Neuron (in vitro differentiated cells): ENCODE results near the gene CEP85L.
"Not testable (repeated sequence)": the region's sequence is repeated elsewhere in the genome, so short reads cannot be mapped to it uniquely, and the experiment has no call there.

Experiments used
- H2AFZ ChIP-seq: one replicate; pipeline ENCODE4 v1.6.1; 2013; ENCODE audit warnings: low read depth, mild to moderate bottlenecking, inconsistent platforms, low read length, moderate library complexity
- H3K27me3 ChIP-seq: one replicate; pipeline ENCODE4 v1.6.1; 2013; ENCODE audit warnings: low read length; ENCODE audit not compliant: insufficient read depth
- H3K36me3 ChIP-seq: one replicate; pipeline ENCODE4 v1.6.1; 2013; ENCODE audit warnings: low read length; ENCODE audit not compliant: insufficient read depth
- H3K4me1 ChIP-seq: one replicate; pipeline ENCODE4 v1.6.1; 2013; ENCODE audit warnings: low read length; ENCODE audit not compliant: insufficient read depth
- H3K4me3 ChIP-seq: 2 replicates; pipeline ENCODE4 v1.5.1; 2013; ENCODE audit warnings: mild to moderate bottlenecking, low read length, moderate library complexity
- H3K9me3 ChIP-seq: one replicate; pipeline ENCODE4 v1.6.1; 2013; ENCODE audit warnings: low read length

CEP85L gene

DNA sequence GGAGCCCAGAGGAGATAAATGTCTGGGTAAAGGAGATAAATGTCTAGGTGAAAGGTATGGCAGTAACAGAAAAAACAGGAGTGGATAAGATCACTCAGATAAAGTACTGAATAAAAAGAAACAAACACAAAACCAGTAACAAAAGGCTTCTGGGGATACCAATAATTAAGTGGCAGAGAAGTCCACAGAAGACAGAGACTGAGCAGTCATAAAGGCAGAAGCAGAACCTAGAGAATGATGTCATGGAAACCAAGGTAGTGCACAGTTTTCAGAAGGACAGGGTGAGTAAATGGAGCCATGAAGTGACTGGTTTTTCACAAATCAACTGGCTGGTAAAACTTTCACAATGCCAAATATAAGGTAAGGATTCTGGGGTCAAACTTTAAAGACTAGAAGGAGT is 184.2 kb downstream of the CEP85L start:
- H3K4me1 ChIP-seq = no peaks in the 10 kb centered on the region
- H3K27me3 ChIP-seq = no peaks in the 10 kb centered on the region
- no peak overlapping the region for H3K4me3 ChIP-seq
- no peaks in the 10 kb centered on the region for H3K9me3 ChIP-seq
- H3K36me3 ChIP-seq = peaks cover 3% of the 10 kb centered on the region
- H2AFZ ChIP-seq = no peak overlapping the region

- Histone ChIP-seq H3K4me3 (no peak overlapping the region), H3K9me3 (no peaks in the 10 kb centered on the region), H3K4me1 (no peaks in the 10 kb centered on the region), H3K36me3 (peaks cover 3% of the 10 kb centered on the region), H2AFZ (no peak overlapping the region), H3K27me3 (no peaks in the 10 kb centered on the region)
These were observed 186.8 kb downstream of the CEP85L start for GRCh38 chr6:118464620-118465019.

GRCh38 chr6:118460958-118461470 is 190.4 kb downstream of the CEP85L start:
- Histone ChIP-seq H3K4me3 (no peak overlapping the region), H3K9me3 (no peaks in the 10 kb centered on the region), H3K4me1 (no peaks in the 10 kb centered on the region), H3K36me3 (no peaks in the 10 kb centered on the region), H2AFZ (no peak overlapping the region), H3K27me3 (no peaks in the 10 kb centered on the region)

DNA sequence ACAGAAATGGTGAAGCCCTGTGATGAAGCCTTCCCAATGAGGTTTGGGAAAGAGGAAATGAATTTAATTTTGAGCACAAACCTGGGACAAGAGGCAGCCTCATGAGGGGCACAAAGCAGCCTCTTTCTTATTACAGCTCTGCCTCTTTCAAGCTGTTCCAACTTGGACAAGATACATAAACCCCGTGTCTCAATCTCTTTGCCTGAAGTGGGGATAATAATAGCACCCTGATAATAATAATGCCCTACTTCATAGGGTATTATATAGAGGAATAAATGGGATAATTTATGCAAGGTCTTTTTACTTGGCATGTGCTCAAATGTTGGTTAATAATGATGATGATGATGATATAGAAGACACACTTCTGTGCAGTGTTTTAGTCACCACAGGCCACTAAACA is 194.4 kb downstream of the CEP85L start:
- Histone ChIP-seq H2AFZ (no peak overlapping the region), H3K36me3 (no peaks in the 10 kb centered on the region), H3K9me3 (peaks cover 5% of the 10 kb centered on the region), H3K4me1 (no peaks in the 10 kb centered on the region), H3K27me3 (no peaks in the 10 kb centered on the region), H3K4me3 (no peak overlapping the region)

DNA sequence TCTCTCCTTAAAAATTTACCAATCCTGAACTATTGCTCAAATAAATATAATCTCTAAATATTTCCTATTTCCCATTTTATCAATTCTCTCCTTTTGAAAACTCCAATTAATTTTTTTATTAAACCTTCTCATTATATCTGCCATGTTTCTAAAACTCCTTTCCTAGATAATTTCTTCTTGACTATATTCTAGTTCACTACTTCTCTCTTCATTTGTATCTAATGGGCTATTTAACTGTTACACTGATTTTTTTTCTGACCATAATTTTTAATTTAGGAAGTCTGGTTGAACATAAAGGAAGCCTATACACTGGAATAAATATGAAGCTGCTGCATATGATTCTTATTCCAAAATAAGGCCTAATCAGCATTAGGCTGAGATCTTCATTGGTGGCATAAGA is 199.6 kb downstream of the CEP85L start:
- Histone ChIP-seq H3K27me3 (no peaks in the 10 kb centered on the region), H3K4me3 (no peak overlapping the region), H3K36me3 (no peaks in the 10 kb centered on the region), H3K4me1 (no peaks in the 10 kb centered on the region), H3K9me3 (peaks cover 7% of the 10 kb centered on the region), H2AFZ (no peak overlapping the region)

DNA sequence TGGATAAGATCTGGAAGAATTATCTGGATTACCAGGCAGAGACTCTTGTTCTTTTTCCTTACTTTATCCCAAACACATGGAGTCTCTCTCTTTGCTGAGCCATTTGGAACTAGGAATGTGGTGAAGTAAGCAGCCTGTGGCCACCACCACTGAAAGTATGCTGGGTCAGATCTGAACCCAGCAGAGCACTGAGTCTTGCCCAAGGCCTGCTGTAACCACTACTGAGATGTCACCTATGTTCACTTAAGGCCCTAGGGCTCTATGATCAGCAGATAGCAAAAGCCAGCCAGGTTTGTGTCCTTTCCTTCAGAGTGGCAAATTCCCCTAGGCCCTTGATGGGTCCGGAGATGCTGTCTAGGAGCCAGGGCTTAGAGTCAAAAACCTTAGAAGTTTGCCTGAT is 206.6 kb downstream of the CEP85L start:
- peaks cover 2% of the 10 kb centered on the region for H3K9me3 ChIP-seq
- H3K36me3 ChIP-seq = no peaks in the 10 kb centered on the region
- no peak overlapping the region for H2AFZ ChIP-seq
- no peaks in the 10 kb centered on the region for H3K4me1 ChIP-seq
- H3K27me3 ChIP-seq = no peaks in the 10 kb centered on the region
- no peak overlapping the region for H3K4me3 ChIP-seq

GRCh38 chr6:118436482-118436881 is 214.9 kb downstream of the CEP85L start:
- Histone ChIP-seq H2AFZ (no peak overlapping the region), H3K36me3 (no peaks in the 10 kb centered on the region), H3K4me3 (no peak overlapping the region), H3K4me1 (no peaks in the 10 kb centered on the region), H3K9me3 (no peaks in the 10 kb centered on the region), H3K27me3 (no peaks in the 10 kb centered on the region)

- not testable (repeated sequence) for H2AFZ ChIP-seq, H3K4me1 ChIP-seq, H3K4me3 ChIP-seq, H3K36me3 ChIP-seq, H3K9me3 ChIP-seq, H3K27me3 ChIP-seq
These were observed 217.2 kb downstream of the CEP85L start for GRCh38 chr6:118434147-118434546.

DNA sequence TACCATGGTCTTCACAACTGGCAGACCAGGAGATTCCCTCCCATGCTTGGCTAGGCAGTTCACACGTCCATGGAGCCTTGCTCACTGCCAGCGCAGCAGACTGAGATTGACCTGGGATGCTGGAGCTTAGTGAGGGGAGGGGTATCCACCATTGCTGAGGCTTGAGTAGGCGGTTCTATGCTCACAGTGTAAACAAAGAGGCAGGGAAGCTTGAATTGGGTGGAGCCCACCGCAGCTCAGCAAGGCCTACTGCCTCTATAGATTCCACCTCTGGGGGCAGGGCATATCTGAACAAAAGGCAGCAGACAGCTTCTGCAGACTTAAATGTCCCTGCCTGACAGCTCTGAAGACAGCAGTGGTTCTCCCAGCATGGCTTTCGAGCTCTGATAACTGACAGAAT is 230.1 kb downstream of the CEP85L start:
- not testable (repeated sequence) for H3K36me3 ChIP-seq, H3K9me3 ChIP-seq, H3K27me3 ChIP-seq, H3K4me3 ChIP-seq, H2AFZ ChIP-seq, H3K4me1 ChIP-seq

DNA sequence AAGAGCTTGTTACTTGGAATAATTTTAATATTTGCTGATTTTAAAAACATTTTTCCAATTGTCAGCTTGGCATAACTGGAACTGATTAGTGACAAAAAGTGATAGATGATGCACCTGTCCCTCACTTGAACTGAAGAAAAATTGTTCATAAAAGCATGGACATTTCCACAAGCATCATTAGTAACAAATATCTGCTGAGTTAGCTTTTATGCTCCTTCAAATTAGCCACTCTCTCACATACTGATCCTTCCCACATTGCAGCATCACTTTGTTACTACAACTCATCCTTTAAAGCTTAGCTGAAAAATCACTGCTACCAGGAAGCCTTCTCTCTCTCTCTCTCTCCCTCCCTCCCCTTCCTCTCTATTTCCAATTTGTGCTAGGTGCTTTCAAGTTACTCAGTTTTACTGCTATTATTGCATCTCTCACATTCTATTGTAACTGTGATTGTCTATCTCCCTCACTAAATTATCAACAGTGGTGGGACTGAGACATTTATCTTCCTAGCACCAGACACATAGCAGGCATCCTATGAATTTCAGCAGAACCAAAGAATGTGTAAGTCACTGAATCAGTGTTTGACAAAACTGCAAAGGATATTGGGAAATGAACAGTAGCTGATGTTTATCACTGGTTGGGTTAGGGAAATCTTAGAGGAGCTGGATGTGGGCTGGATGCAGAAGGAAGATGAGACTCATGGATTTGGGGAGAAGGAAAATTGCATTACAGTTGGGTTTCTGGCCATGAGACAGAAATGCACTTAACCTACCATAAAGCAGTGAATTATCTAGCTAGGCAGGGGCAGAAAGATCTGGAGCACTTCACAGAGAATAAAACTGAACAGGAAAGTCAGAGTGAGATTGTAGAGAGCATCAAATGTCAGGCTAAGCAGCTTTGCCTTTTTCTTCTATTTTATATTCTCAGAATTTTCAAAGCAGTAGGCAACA is 231.7 kb downstream of the CEP85L start:
- H3K4me1 ChIP-seq = no peaks in the 10 kb centered on the region
- no peaks in the 10 kb centered on the region for H3K36me3 ChIP-seq
- no peaks in the 10 kb centered on the region for H3K9me3 ChIP-seq
- no peaks in the 10 kb centered on the region for H3K27me3 ChIP-seq
- H3K4me3 ChIP-seq = no peak overlapping the region
- no peak overlapping the region for H2AFZ ChIP-seq
